Transverse colon (tissue), 4 donors: ENCODE measurements around the gene DRP2. TPM values are rescaled to one million over a fixed set of nuclear protein-coding genes. Genes with fewer than 3 reads are reported as not detected.
"Not testable (repeated sequence)": the region's sequence is repeated elsewhere in the genome, so short reads cannot be mapped to it uniquely, and the experiment has no call there.

Experiments
- DNase-seq: peaks from one replicate; pipeline ENCODE4 v3.0.0-alpha.2; 2019
- H3K27ac ChIP-seq, 4 donors: fragments of 200-600 bp; sonication (generic); 2 replicates each; pipeline ENCODE4 v1.5.1; 2016 to 2018; ENCODE audit warnings: inconsistent platforms in 4 of 4
- H3K27me3 ChIP-seq: fragments of 200-600 bp; sonication (generic); 2 replicates; pipeline ENCODE4 v1.5.1; 2017; ENCODE audit warnings: inconsistent platforms
- H3K36me3 ChIP-seq, 4 donors: fragments of 200-600 bp; sonication (generic); 2 replicates each; pipeline ENCODE4 v1.5.1; 2017 to 2019; ENCODE audit warnings: inconsistent platforms in 4 of 4
- H3K4me1 ChIP-seq, 4 donors: fragments of 200-600 bp; sonication (generic); 2 replicates each; pipeline ENCODE4 v1.5.1; 2017 to 2020; ENCODE audit warnings: inconsistent platforms in 4 of 4
- H3K4me3 ChIP-seq, 4 donors: fragments of 200-600 bp; sonication (generic); 1 replicate in 1 of 4; 2 replicates in 3 of 4; pipeline versions ENCODE4 v1.5.1 to v1.6.1; 2017 to 2019; ENCODE audit warnings: inconsistent platforms in 4 of 4
- H3K9me3 ChIP-seq, 2 donors: fragments of 200-600 bp; sonication (generic); 2 replicates each; pipeline ENCODE4 v1.5.1; 2017 to 2019; ENCODE audit warnings: inconsistent platforms in 2 of 2
- EP300 ChIP-seq: sonication (generic); formaldehyde crosslinking; IDR thresholded peaks from one replicate; pipeline ENCODE4 v1.6.1; 2017; ENCODE audit warnings: antibody characterized with exemption, low read depth
- POLR2A ChIP-seq: fragments of 450-650 bp; IDR thresholded peaks from one replicate; pipeline ENCODE4 v1.6.1; 2016; ENCODE audit warnings: antibody characterized with exemption, mild to moderate bottlenecking, moderate library complexity
- POLR2AphosphoS5 ChIP-seq, 3 donors: sonication (generic); formaldehyde crosslinking; IDR thresholded peaks; one replicate each; pipeline ENCODE4 v1.6.1; 2016; ENCODE audit warnings: antibody characterized with exemption in 3 of 3
- WGBS, 2 donors: methylation state at CpG; one replicate each; pipeline ENCODE4 v1.1.5; 2018; ENCODE audit warnings: low coverage in 1 of 2; 5-methylcytosine and 5-hydroxymethylcytosine counted together
- in situ Hi-C, 4 donors: fragments of 200-750 bp; cut with MboI; loops; one replicate each; pipeline versions ENCODE4 v1.15.0 to v1.15.1; 2017; ENCODE audit warnings: low sequenced_read_pairs in 3 of 4, low pct_ligation_motif_present in 1 of 4, low pct_unique_long_range_greater_than_20kb in 1 of 4
- intact Hi-C: fragments of 100-400 bp; cut with DNase I; formaldehyde crosslinking; loops from one replicate; pipeline ENCODE4 v1.15.1; 2023; ENCODE audit warnings: low total_unique reads
- total RNA-seq, 4 donors: library from RNA; depleted of rRNA; stranded (reverse); fragments of >200 nt; gene quantifications; one replicate each; pipeline ENCODE4 v1.1.0, GENCODE V29; 2016
- TF ChIP-seq, protein P1 (sequence below), 5 experiments: fragments of 200-600 bp in 3 of 5; fragments of 450-650 bp in 2 of 5; sonication (generic) in 3 of 5; IDR thresholded peaks; 1 replicate in 2 of 5; 2 replicates in 3 of 5; pipeline ENCODE4 v1.5.1; 2016 to 2017; ENCODE audit warnings: antibody characterized with exemption in 5 of 5, inconsistent platforms in 3 of 5, mild to moderate bottlenecking in 2 of 5, moderate library complexity in 1 of 5

DRP2 gene, protein sequence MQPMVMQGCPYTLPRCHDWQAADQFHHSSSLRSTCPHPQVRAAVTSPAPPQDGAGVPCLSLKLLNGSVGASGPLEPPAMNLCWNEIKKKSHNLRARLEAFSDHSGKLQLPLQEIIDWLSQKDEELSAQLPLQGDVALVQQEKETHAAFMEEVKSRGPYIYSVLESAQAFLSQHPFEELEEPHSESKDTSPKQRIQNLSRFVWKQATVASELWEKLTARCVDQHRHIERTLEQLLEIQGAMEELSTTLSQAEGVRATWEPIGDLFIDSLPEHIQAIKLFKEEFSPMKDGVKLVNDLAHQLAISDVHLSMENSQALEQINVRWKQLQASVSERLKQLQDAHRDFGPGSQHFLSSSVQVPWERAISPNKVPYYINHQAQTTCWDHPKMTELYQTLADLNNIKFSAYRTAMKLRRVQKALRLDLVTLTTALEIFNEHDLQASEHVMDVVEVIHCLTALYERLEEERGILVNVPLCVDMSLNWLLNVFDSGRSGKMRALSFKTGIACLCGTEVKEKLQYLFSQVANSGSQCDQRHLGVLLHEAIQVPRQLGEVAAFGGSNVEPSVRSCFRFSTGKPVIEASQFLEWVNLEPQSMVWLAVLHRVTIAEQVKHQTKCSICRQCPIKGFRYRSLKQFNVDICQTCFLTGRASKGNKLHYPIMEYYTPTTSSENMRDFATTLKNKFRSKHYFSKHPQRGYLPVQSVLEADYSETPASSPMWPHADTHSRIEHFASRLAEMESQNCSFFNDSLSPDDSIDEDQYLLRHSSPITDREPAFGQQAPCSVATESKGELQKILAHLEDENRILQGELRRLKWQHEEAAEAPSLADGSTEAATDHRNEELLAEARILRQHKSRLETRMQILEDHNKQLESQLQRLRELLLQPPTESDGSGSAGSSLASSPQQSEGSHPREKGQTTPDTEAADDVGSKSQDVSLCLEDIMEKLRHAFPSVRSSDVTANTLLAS
- total RNA-seq: 1 to 10 TPM in 1 of 4 donors, under 1 TPM in 3; 0.20 to 1.5 (median 0.81) TPM

DNA sequence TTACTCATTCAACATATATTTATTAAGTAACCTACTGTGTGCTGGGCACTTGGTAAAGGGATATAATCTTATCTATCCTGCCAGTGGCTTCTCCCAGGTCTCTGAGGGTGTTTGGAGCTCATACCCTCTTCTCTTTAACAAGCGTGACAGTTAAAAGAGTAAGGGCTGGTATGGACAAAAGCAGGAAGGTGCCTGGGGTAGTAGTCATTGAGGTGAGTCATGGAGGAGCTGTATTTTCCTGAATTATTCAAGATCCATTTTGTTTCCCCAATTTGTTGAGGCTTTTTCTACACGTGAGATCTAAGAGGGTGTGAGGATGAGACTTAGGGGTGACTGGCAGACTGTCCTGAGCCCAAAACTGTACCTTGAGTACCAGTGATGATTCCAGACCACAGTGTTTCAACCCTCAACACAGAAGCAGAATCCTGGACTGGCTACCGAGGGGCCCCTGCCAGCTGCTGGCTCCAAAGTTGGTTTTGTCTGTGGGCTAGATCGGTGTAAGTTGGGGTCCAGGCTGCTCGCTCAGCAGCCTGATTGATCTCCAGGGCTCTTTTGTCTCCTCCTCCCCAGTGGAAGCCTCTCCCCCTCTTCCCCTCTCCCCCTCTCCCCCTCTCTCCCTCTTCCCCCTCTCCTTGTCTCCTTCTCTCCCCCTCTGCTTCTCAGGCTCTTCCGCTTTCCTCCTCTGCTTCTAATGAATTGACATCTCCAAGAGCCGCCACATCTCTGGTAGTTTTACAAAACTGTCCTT, at the start of gene DRP2:
TSS of gene DRP2 (plus strand) at position 671 of the 748 bp plus-strand sequence. CDS start 11,862 bp downstream, outside the sequence.
- H3K27me3 ChIP-seq: no peaks in the 10 kb centered on the region
- DNase-seq: no peak
- in situ Hi-C loops (no loop called here), intact Hi-C loops (no loop called here)
- no peaks in the 10 kb centered on the region for H3K9me3 ChIP-seq
- no peaks in the 10 kb centered on the region for H3K36me3 ChIP-seq
- 69 to 78% methylated on average over 4 to 7 of the region's 7 CpGs for WGBS, 2 donors
- no peaks in the 10 kb centered on the region for H3K4me1 ChIP-seq
- no peak within 1 kb of the TSS for H3K4me3 ChIP-seq
- peak within 1 kb of the TSS in 3 of 4 donors; percentile 1 to 20 (median 13) for H3K27ac ChIP-seq
- TF ChIP-seq POLR2AphosphoS5 (IDR thresholded peaks at IDR 0.05) (no peak), POLR2A (no peak), EP300 (no peak)
- TF ChIP-seq, protein P1, sequence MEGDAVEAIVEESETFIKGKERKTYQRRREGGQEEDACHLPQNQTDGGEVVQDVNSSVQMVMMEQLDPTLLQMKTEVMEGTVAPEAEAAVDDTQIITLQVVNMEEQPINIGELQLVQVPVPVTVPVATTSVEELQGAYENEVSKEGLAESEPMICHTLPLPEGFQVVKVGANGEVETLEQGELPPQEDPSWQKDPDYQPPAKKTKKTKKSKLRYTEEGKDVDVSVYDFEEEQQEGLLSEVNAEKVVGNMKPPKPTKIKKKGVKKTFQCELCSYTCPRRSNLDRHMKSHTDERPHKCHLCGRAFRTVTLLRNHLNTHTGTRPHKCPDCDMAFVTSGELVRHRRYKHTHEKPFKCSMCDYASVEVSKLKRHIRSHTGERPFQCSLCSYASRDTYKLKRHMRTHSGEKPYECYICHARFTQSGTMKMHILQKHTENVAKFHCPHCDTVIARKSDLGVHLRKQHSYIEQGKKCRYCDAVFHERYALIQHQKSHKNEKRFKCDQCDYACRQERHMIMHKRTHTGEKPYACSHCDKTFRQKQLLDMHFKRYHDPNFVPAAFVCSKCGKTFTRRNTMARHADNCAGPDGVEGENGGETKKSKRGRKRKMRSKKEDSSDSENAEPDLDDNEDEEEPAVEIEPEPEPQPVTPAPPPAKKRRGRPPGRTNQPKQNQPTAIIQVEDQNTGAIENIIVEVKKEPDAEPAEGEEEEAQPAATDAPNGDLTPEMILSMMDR (IDR thresholded peaks at IDR 0.05): no peak

DNA sequence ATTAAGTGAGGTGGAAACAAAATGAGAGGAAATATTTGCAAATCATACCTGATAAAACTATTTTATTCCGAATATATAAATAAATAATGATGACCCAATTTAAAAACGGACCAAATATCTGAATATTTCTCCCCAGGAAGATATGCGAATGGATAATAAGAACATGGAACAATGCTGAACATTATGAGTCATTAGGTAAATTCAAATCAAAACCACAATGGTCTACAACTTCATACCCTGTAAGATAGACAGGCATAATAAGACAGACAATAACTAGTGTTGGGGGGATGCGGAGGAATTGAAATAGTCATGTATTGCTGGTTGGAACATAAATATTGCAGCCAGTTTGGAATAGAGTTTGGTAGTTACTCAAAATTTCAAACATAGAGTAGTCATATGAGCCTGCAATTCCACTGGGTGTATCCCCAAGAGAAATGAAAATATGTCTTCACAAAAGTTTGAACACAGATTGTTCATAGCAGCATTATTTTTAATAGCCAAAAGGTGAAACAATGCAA, 47.6 kb upstream of the DRP2 start:
- H3K36me3 ChIP-seq: no peaks in the 10 kb centered on the region
- H3K27ac ChIP-seq: no peak overlapping the region
- H3K9me3 ChIP-seq: no peaks in the 10 kb centered on the region
- no peak overlapping the region for H3K4me3 ChIP-seq
- H3K4me1 ChIP-seq: no peaks in the 10 kb centered on the region
- WGBS, 2 donors: 64 to 77% methylated on average over 4 of the region's 4 CpGs
- DNase-seq: no peak
- in situ Hi-C loops: no loop called here
- H3K27me3 ChIP-seq: no peaks in the 10 kb centered on the region
- intact Hi-C loops: no loop called here
- TF ChIP-seq, protein P1 (IDR thresholded peaks at IDR 0.05): no peak
- TF ChIP-seq EP300 (no peak), POLR2AphosphoS5 (IDR thresholded peaks at IDR 0.05) (no peak)

DNA sequence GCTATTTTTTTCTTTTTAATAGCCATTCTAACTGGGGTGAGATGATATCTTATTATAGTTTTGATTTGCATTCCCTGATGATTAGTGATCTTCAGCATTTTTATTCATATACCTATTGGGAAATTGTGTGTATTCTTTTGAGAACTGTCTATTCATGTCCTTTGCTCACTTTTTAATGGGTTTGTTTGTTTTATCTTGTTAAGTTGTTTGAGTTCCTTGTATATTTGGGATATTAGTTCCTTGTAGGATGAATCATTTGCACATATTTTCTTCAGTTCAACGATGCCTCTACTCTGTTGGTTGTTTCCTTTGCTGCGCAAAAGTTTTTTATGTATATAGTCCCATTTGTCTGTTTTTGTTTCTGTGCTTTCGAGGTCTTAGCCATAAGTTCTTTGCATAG, 43.1 kb upstream of the DRP2 start:
- intact Hi-C loops: no loop called here
- no peak for DNase-seq

DNA sequence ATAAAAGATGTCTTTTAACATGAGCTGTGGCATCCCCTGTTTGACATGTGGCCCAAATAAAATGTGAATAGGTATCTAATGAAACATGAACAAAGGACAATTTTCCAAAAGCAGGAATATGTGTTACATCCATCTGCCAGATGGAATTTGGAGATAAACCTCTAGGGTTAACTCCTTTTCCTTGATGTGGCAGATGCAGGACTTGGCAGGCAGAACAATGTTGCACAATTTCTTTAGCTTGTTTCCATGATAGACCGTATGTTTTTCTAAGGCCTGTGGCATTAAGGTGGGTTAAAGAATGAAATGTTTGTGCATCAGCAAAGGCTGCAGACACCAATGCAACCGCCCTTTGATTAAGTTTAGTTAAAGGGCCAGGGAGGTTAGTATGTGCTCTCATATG, 34.7 kb upstream of the DRP2 start:
- WGBS, 2 donors: 58% methylated on average over 2 of the region's 2 CpGs; no CpG with 5 or more reads in 1 of the 2 donors
- in situ Hi-C loops, intact Hi-C loops: not testable (repeated sequence)

More for the DNA sequence above, 43.1 kb upstream of the DRP2 start:
- TF ChIP-seq POLR2A (no peak), POLR2AphosphoS5 (IDR thresholded peaks at IDR 0.05) (no peak), EP300 (no peak)
- TF ChIP-seq, protein P1 (IDR thresholded peaks at IDR 0.05): no peak
- in situ Hi-C loops: no loop called here
- Histone ChIP-seq H3K27me3 (no peaks in the 10 kb centered on the region), H3K4me1 (no peaks in the 10 kb centered on the region), H3K9me3 (no peaks in the 10 kb centered on the region), H3K36me3 (no peaks in the 10 kb centered on the region), H3K27ac (no peak overlapping the region), H3K4me3 (no peak overlapping the region)
- WGBS, 2 donors: 77 to 100% methylated on average over 1 to 3 of the region's 3 CpGs

DNA sequence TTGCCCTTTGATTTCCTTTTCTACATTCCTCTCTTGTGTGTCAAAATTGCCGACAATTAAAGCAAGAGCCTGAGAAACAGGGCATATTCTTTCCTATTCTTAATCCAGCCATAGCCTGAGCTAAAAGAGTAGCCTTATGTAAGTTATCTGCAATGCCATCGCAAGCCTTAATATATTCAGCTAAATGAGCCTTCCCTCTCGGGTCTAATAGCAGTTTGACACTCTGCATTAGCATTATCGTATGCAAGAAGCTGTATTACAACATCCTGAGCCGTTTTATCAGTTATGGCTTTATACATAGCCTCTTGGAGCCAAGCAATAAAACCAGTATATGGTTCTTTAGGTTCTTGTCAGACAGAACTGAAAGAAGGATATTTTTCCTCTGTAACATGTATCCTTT, 31.6 kb upstream of the DRP2 start:
- 48% methylated on average over 5 of the region's 5 CpGs; no CpG with 5 or more reads in 1 of the 2 donors for WGBS, 2 donors

More for the DNA sequence above, 34.7 kb upstream of the DRP2 start:
- H3K27ac ChIP-seq, H3K9me3 ChIP-seq, H3K4me3 ChIP-seq, DNase-seq, H3K4me1 ChIP-seq, H3K27me3 ChIP-seq, H3K36me3 ChIP-seq: not testable (repeated sequence)

More for the DNA sequence above, 31.6 kb upstream of the DRP2 start:
- DNase-seq, H3K36me3 ChIP-seq, H3K9me3 ChIP-seq, H3K4me1 ChIP-seq, H3K27ac ChIP-seq, in situ Hi-C loops, intact Hi-C loops, H3K4me3 ChIP-seq, H3K27me3 ChIP-seq: not testable (repeated sequence)
